Trophoblast cell (in vitro differentiated cells and primary cell): ENCODE results near the gene SUSD2.

Source experiments
- DNase-seq, 2 donors: peaks; one replicate each; pipeline ENCODE4 v3.0.0-alpha.2; 2016
- H2AFZ ChIP-seq: 2 replicates; pipeline ENCODE4 v1.6.1; 2013; ENCODE audit warnings: low read length, moderate library complexity, mild to moderate bottlenecking; ENCODE audit not compliant: insufficient read depth, poor library complexity
- H2AK5ac ChIP-seq: 2 replicates; pipeline ENCODE4 v1.6.1; 2013; ENCODE audit warnings: mild to moderate bottlenecking, low read length
- H2BK120ac ChIP-seq: 2 replicates; pipeline ENCODE4 v1.6.1; 2013; ENCODE audit warnings: low read length, mild to moderate bottlenecking, moderate library complexity; ENCODE audit not compliant: insufficient read depth, poor library complexity
- H2BK12ac ChIP-seq: 2 replicates; pipeline ENCODE4 v1.6.1; 2013; ENCODE audit warnings: mild to moderate bottlenecking, low read length, moderate library complexity
- H2BK5ac ChIP-seq: 2 replicates; pipeline ENCODE4 v1.6.1; 2013; ENCODE audit warnings: low read length, low read depth, moderate library complexity, mild to moderate bottlenecking; ENCODE audit not compliant: poor library complexity
- H3K14ac ChIP-seq: 2 replicates; pipeline ENCODE4 v1.6.1; 2013; ENCODE audit warnings: mild to moderate bottlenecking, low read length
- H3K18ac ChIP-seq: 2 replicates; pipeline ENCODE4 v1.6.1; 2013; ENCODE audit warnings: mild to moderate bottlenecking, low read length
- H3K23ac ChIP-seq: 2 replicates; pipeline ENCODE4 v1.6.1; 2013; ENCODE audit warnings: low read length
- H3K27ac ChIP-seq: 2 replicates; pipeline ENCODE4 v1.5.1; 2013; ENCODE audit warnings: low read depth, mild to moderate bottlenecking, inconsistent platforms, low read length, moderate library complexity
- H3K27me3 ChIP-seq: 2 replicates; pipeline ENCODE4 v1.6.1; 2013; ENCODE audit warnings: inconsistent platforms, mild to moderate bottlenecking, low read length, moderate library complexity; ENCODE audit not compliant: insufficient read depth
- H3K36me3 ChIP-seq, 2 experiments: 1 replicate in 1 of 2; 2 replicates in 1 of 2; pipeline ENCODE4 v1.6.1; 2013; ENCODE audit warnings: low read length in 2 of 2, mild to moderate bottlenecking in 2 of 2, moderate library complexity in 1 of 2; ENCODE audit not compliant: insufficient read depth in 2 of 2, control insufficient read depth in 1 of 2
- H3K4ac ChIP-seq: 2 replicates; pipeline ENCODE4 v1.6.1; 2013; ENCODE audit warnings: low read depth, mild to moderate bottlenecking, low read length, moderate library complexity
- H3K4me1 ChIP-seq, 2 experiments: 1 replicate in 1 of 2; 2 replicates in 1 of 2; pipeline ENCODE4 v1.6.1; 2013; ENCODE audit warnings: low read length in 2 of 2, mild to moderate bottlenecking in 2 of 2, moderate library complexity in 1 of 2; ENCODE audit not compliant: insufficient read depth in 2 of 2, control insufficient read depth in 1 of 2
- H3K4me2 ChIP-seq: 2 replicates; pipeline ENCODE4 v1.6.1; 2013; ENCODE audit warnings: inconsistent platforms, mild to moderate bottlenecking, low read length, moderate library complexity
- H3K4me3 ChIP-seq: 2 replicates; pipeline ENCODE4 v1.5.1; 2013; ENCODE audit warnings: mild to moderate bottlenecking, low read depth, low read length, inconsistent platforms
- H3K79me1 ChIP-seq: one replicate; pipeline ENCODE4 v1.6.1; 2013; ENCODE audit warnings: low read length
- H3K79me2 ChIP-seq: 2 replicates; pipeline ENCODE4 v1.6.1; 2013; ENCODE audit warnings: low read length, mild to moderate bottlenecking; ENCODE audit not compliant: control insufficient read depth, insufficient read depth, poor library complexity
- H3K9ac ChIP-seq: 2 replicates; pipeline ENCODE4 v1.6.1; 2013; ENCODE audit warnings: mild to moderate bottlenecking, low read length
- H3K9me3 ChIP-seq: 2 replicates; pipeline ENCODE4 v1.6.1; 2013; ENCODE audit warnings: low read depth, mild to moderate bottlenecking, control low read depth, inconsistent platforms, low read length; ENCODE audit not compliant: insufficient read depth
- H4K12ac ChIP-seq: 2 replicates; pipeline ENCODE4 v1.6.1; 2013; ENCODE audit warnings: low read depth, mild to moderate bottlenecking, low read length, moderate library complexity
- H4K8ac ChIP-seq: 2 replicates; pipeline ENCODE4 v1.6.1; 2013; ENCODE audit warnings: low read depth, mild to moderate bottlenecking, low read length, moderate library complexity
- H4K91ac ChIP-seq: one replicate; pipeline ENCODE4 v1.6.1; 2013; ENCODE audit warnings: low read depth, mild to moderate bottlenecking, low read length, moderate library complexity
- WGBS: extraction: QIAGEN DNeasy Blood & Tissue Kit; methylation state at CpG from one replicate; pipeline ENCODE4 v1.1.7; 2013; ENCODE audit warnings: missing lambda C conversion rate; ENCODE audit not compliant: insufficient read length, insufficient coverage; ENCODE audit errors: extremely low coverage; 5-methylcytosine and 5-hydroxymethylcytosine counted together

Gene SUSD2

GRCh38 chr22:24176630-24177029 is 4.7 kb upstream of the SUSD2 start:
- Histone ChIP-seq H2AK5ac (no peak overlapping the region), H3K18ac (no peak overlapping the region), H3K4me1 (peaks cover 9 to 10% of the 10 kb centered on the region in 2 experiments), H3K14ac (no peak overlapping the region), H3K9me3 (no peaks in the 10 kb centered on the region), H3K79me1 (no peaks in the 10 kb centered on the region), H4K12ac (no peak overlapping the region), H3K36me3 (peaks cover 35 to 37% of the 10 kb centered on the region in 2 experiments), H2BK12ac (no peak overlapping the region), H3K4me3 (no peak overlapping the region), H4K91ac (no peak overlapping the region), H3K27ac (no peak overlapping the region), H3K9ac (no peak overlapping the region), H2BK120ac (no peak overlapping the region), H3K27me3 (no peaks in the 10 kb centered on the region), H3K4me2 (no peak overlapping the region), H2AFZ (no peak overlapping the region), H2BK5ac (no peak overlapping the region), H3K4ac (no peak overlapping the region), H3K79me2 (no peaks in the 10 kb centered on the region), H3K23ac (no peak overlapping the region), H4K8ac (no peak overlapping the region)
- no CpG with 5 or more reads among the region's 10 CpGs for WGBS
- DNase-seq = no peak

GRCh38 chr22:24177045-24177444 is 4.2 kb upstream of the SUSD2 start:
- Histone ChIP-seq H3K14ac (no peak overlapping the region), H4K12ac (no peak overlapping the region), H3K4me2 (no peak overlapping the region), H4K8ac (no peak overlapping the region), H3K27me3 (no peaks in the 10 kb centered on the region), H3K79me2 (no peaks in the 10 kb centered on the region), H3K23ac (no peak overlapping the region), H2AFZ (no peak overlapping the region), H3K27ac (no peak overlapping the region), H3K4ac (no peak overlapping the region), H3K79me1 (no peaks in the 10 kb centered on the region), H3K36me3 (peaks cover 31 to 33% of the 10 kb centered on the region in 2 experiments), H3K4me1 (peaks cover 9 to 10% of the 10 kb centered on the region in 2 experiments), H3K18ac (no peak overlapping the region), H3K9ac (no peak overlapping the region), H2BK120ac (no peak overlapping the region), H2BK5ac (no peak overlapping the region), H4K91ac (no peak overlapping the region), H3K9me3 (no peaks in the 10 kb centered on the region), H2BK12ac (no peak overlapping the region), H3K4me3 (no peak overlapping the region), H2AK5ac (no peak overlapping the region)
- WGBS = no CpG with 5 or more reads among the region's 5 CpGs
- DNase-seq = no peak

- Histone ChIP-seq H3K36me3 (peaks cover 27 to 28% of the 10 kb centered on the region in 2 experiments), H2BK5ac (no peak overlapping the region), H3K27me3 (no peaks in the 10 kb centered on the region), H3K9me3 (no peaks in the 10 kb centered on the region), H3K27ac (no peak overlapping the region), H3K4me1 (peaks cover 9 to 10% of the 10 kb centered on the region in 2 experiments), H3K4ac (no peak overlapping the region), H3K9ac (no peak overlapping the region), H4K12ac (no peak overlapping the region), H3K14ac (no peak overlapping the region), H2AFZ (no peak overlapping the region), H4K91ac (no peak overlapping the region), H4K8ac (no peak overlapping the region), H2AK5ac (no peak overlapping the region), H2BK12ac (no peak overlapping the region), H3K18ac (no peak overlapping the region), H3K4me2 (no peak overlapping the region), H3K79me1 (no peaks in the 10 kb centered on the region), H3K79me2 (no peaks in the 10 kb centered on the region), H2BK120ac (no peak overlapping the region), H3K4me3 (no peak overlapping the region), H3K23ac (no peak overlapping the region)
- no CpG with 5 or more reads among the region's 10 CpGs for WGBS
- no peak for DNase-seq
Measured at GRCh38 chr22:24177456-24177855, 3.8 kb upstream of the SUSD2 start.

GRCh38 chr22:24178021-24178431 is 3.3 kb upstream of the SUSD2 start:
- no peak overlapping the region for H3K4me2 ChIP-seq
- H3K18ac ChIP-seq = no peak overlapping the region
- H2BK120ac ChIP-seq = no peak overlapping the region
- no peak overlapping the region for H3K27ac ChIP-seq
- H3K14ac ChIP-seq = no peak overlapping the region
- H3K4me1 ChIP-seq = peaks cover 9 to 10% of the 10 kb centered on the region in 2 experiments
- no peak overlapping the region for H4K91ac ChIP-seq
- no peak overlapping the region for H4K12ac ChIP-seq
- no peak for DNase-seq
- WGBS = no CpG with 5 or more reads among the region's 12 CpGs
- H3K9me3 ChIP-seq = no peaks in the 10 kb centered on the region
- H3K23ac ChIP-seq = no peak overlapping the region
- H2AFZ ChIP-seq = no peak overlapping the region
- no peak overlapping the region for H3K9ac ChIP-seq
- H3K79me1 ChIP-seq = no peaks in the 10 kb centered on the region
- H3K27me3 ChIP-seq = no peaks in the 10 kb centered on the region
- H3K4me3 ChIP-seq = no peak overlapping the region
- peaks cover 21 to 23% of the 10 kb centered on the region in 2 experiments for H3K36me3 ChIP-seq
- H3K79me2 ChIP-seq = no peaks in the 10 kb centered on the region
- H2BK12ac ChIP-seq = no peak overlapping the region
- H2AK5ac ChIP-seq = no peak overlapping the region
- H3K4ac ChIP-seq = no peak overlapping the region
- H2BK5ac ChIP-seq = no peak overlapping the region
- H4K8ac ChIP-seq = no peak overlapping the region
